SH-SY5Y (cell line): ENCODE measurements around the gene FOXD1.

Experiments used
- GATA2 ChIP-seq: IDR thresholded peaks from 2 replicates; pipeline ENCODE4 v1.6.1; 2011; ENCODE audit warnings: mild to moderate bottlenecking, low read depth, low read length
- GATA3 ChIP-seq: IDR thresholded peaks from 2 replicates; pipeline ENCODE4 v1.6.1; 2011; ENCODE audit warnings: low read depth, mild to moderate bottlenecking, low read length, moderate library complexity

DNA sequence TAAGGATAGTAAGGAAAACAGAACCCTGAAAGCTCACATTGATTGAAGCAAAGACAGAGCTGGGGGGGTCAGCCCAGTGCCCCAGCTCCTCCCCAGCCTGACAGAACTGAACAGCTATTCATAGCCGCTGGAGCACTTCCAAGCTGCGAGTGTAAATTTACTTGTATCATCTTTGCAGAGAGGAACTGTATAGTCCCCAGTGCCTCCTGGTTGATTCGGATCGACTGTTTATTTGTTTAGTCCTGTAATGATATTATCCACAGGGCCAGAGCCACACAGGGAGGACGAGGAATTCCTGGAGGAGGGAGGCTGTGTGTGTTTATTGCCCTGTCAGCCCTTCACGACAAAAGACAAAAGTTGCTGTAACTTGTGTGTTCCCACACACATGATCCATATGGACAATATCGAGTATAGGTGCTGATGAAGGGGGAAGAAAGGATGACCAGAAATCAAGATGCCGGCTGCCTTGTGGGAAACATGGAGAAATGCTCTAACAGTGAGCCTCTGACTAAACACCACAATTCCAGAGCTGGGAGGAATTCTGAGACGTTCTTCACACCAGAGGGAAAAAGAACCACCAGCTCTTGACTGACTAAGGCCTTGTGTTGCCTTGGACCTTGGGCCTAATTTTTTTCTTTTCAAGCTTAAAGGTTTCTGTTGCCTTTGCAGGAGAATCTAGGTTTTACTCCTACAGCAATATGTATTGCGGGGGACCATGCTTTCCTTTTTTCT lies 31.1 kb downstream of the FOXD1 start:
- TF ChIP-seq GATA3 (no peak), GATA2 (no peak)
